ENCODE measurements around the gene MT1E.
"Not testable (repeated sequence)": the region's sequence is repeated elsewhere in the genome, so short reads cannot be mapped to it uniquely, and the experiment has no call there.

MT1E gene

DNA sequence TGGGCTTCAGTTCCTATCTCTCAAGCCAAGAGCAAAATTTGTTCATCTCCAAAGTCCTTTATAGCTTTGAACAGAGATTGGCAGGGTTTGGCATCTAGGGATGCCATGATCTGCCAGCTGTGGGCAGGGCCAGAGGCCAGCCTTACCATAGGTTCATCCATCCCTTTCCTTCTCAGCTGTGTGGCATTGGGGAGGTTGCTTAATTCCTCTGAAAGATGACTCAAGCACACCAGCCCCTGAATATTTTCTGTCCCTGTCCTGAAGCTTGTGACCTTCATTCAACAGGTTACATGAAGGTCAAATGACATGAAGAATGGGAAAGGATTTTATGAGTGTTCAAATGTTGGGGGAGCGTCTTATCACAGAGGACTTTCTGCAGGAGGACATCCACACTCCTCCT lies 38.9 kb downstream of the MT1E start:
- no peaks in the 10 kb centered on the region for H3K36me3 ChIP-seq (replicated peaks; ENCODE audit: low read depth, low read length)
- no peak for TF ChIP-seq EZH2phosphoT487 (IDR thresholded peaks at IDR 0.05; ENCODE audit: low read depth)
- TF ChIP-seq, protein P1, sequence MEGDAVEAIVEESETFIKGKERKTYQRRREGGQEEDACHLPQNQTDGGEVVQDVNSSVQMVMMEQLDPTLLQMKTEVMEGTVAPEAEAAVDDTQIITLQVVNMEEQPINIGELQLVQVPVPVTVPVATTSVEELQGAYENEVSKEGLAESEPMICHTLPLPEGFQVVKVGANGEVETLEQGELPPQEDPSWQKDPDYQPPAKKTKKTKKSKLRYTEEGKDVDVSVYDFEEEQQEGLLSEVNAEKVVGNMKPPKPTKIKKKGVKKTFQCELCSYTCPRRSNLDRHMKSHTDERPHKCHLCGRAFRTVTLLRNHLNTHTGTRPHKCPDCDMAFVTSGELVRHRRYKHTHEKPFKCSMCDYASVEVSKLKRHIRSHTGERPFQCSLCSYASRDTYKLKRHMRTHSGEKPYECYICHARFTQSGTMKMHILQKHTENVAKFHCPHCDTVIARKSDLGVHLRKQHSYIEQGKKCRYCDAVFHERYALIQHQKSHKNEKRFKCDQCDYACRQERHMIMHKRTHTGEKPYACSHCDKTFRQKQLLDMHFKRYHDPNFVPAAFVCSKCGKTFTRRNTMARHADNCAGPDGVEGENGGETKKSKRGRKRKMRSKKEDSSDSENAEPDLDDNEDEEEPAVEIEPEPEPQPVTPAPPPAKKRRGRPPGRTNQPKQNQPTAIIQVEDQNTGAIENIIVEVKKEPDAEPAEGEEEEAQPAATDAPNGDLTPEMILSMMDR (IDR thresholded peaks at IDR 0.05; ENCODE audit: low read depth, low read length) = no peak
- no peaks in the 10 kb centered on the region for H4K20me1 ChIP-seq (ENCODE audit: insufficient read depth, low read length)
- H3K4me1 ChIP-seq (ENCODE audit: low read length) = no peaks in the 10 kb centered on the region
- no peak overlapping the region for H3K4me2 ChIP-seq (ENCODE audit: low read length)
- H3K9me3 ChIP-seq (ENCODE audit: insufficient read depth, low read length) = no peaks in the 10 kb centered on the region
- H3K79me2 ChIP-seq (ENCODE audit: low read length) = no peaks in the 10 kb centered on the region
- no peak overlapping the region for H3K9ac ChIP-seq (ENCODE audit: low read length)
- no peak overlapping the region for H2AFZ ChIP-seq (ENCODE audit: low read depth, low read length)
- peaks cover 31% of the 10 kb centered on the region for H3K27me3 ChIP-seq (ENCODE audit: low read depth, low read length)
- H3K27ac ChIP-seq (ENCODE audit: low read length) = no peak overlapping the region
- H3K4me3 ChIP-seq (ENCODE audit: low read length) = no peak overlapping the region

DNA sequence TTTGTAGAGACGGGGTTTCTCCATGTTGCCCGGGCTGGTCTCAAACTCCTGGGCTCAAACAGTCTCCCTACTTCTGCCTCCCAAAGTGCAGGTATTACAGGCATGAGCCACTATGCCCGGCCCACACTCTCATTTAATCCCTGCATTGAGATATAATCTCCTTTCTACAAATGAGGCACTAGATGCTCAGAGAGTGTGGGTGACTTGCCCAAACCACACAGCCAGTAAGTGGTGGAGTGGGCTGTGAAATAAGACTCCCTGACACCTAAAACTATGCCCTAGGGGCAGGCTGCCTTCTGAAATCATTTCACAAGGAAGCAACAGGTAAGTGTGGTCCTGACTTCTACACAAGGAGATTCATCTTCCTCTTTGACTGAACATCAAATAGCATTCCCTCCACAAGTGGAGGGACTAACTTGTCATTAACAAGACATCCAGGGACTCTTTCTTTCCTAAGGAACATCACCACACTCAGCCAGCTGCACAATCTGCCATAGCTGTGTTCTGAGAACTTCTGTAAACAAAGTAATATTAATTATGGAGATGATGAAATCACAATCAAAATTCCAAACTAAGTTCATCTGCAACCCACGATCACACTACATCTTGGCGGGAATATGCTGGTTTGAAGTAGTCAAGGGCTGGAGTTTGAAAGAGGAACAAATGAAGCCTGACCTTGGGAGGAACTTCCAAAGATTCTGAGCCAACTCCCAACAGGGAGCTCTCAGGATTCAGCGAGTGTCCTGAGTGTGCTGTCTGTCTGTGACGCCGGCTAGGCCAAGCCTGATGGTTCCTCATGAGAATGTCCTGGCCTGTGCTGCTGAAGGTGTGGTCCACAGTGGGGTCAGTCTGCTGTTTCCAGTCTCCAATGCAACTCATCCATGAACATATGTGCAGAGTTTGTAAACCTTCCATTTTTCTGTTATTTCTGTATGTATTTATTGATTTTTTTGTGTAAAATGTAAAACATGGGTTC lies 40.0 kb downstream of the MT1E start:
- not testable (repeated sequence) for H3K79me2 ChIP-seq (ENCODE audit: low read length); H2AFZ ChIP-seq (ENCODE audit: low read depth, low read length); H4K20me1 ChIP-seq (ENCODE audit: insufficient read depth, low read length); H3K9me3 ChIP-seq (ENCODE audit: insufficient read depth, low read length); H3K4me3 ChIP-seq (ENCODE audit: low read length); H3K4me2 ChIP-seq (ENCODE audit: low read length); H3K36me3 ChIP-seq (replicated peaks; ENCODE audit: low read depth, low read length); H3K9ac ChIP-seq (ENCODE audit: low read length); H3K27ac ChIP-seq (ENCODE audit: low read length); H3K4me1 ChIP-seq (ENCODE audit: low read length)
- H3K27me3 ChIP-seq (ENCODE audit: low read depth, low read length) = peaks cover 32% of the 10 kb centered on the region

DNA sequence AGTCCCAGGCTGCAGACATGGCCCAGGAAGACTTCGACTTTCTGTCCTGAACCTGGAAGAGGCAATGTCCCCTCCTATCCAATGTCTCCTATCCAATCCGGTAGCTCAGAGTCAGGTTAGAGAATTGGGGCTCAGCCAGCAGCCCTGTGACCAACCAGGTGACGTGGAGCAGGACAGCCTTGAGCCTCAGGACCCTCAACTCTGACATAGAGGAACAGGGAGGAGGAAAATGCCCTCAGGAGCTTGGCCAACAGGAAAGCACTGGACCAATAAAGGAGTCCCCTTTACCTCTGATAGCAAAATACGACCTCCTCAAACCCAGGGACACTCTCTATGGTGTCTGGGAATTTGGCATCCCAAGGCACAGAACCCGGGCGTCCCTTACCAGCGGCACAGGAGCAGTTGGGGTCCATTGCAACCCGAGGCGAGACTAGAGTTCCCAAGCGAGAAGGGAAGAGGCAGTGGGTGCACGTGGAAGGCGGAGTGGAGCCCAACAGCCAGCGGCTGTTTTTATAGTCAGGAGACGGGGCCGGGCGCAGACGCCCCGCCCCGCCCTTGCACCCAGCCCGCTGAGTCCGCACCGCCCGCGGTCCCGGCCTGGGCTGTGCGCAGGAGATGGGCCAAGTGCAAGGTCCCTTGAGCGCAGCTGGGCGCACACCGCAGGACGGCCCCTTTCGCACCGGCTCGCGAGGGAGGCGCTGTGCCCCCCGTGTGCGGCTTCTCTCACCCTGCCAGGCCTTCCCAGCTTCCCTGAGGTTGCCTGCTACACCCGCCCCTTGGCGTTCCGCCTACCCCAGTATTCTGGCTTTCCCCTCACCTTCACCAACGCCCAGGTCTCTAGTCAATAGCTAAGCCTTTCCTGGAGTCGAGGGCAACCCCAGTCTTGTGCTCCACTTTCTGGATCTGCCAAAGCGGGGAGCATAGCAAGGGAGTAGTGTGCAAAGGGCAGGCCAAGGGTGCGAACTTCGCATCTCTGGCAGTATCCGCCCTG lies 42.3 kb downstream of the MT1E start, which contains the start of gene MT1G:
Gene MT1G (minus strand): TSS at position 485 of the 991 bp plus-strand sequence. CDS start 72 bp downstream, at position 413.
- Histone ChIP-seq H3K4me3 (ENCODE audit: low read length) (no peak within 1 kb of the TSS), H3K36me3 (replicated peaks; ENCODE audit: low read depth, low read length) (no peaks in the 10 kb centered on the region), H3K9me3 (ENCODE audit: insufficient read depth, low read length) (no peaks in the 10 kb centered on the region), H3K27ac (ENCODE audit: low read length) (no peak within 1 kb of the TSS), H4K20me1 (ENCODE audit: insufficient read depth, low read length) (no peaks in the 10 kb centered on the region), H3K4me1 (ENCODE audit: low read length) (no peaks in the 10 kb centered on the region), H3K9ac (ENCODE audit: low read length) (no peak within 1 kb of the TSS), H2AFZ (ENCODE audit: low read depth, low read length) (no peak within 1 kb of the TSS), H3K27me3 (ENCODE audit: low read depth, low read length) (peaks cover 37% of the 10 kb centered on the region), H3K4me2 (ENCODE audit: low read length) (no peak within 1 kb of the TSS), H3K79me2 (ENCODE audit: low read length) (no peaks in the 10 kb centered on the region)
- TF ChIP-seq, protein P1 (IDR thresholded peaks at IDR 0.05; ENCODE audit: low read depth, low read length) = no peak
- no peak for TF ChIP-seq EZH2phosphoT487 (IDR thresholded peaks at IDR 0.05; ENCODE audit: low read depth)

DNA sequence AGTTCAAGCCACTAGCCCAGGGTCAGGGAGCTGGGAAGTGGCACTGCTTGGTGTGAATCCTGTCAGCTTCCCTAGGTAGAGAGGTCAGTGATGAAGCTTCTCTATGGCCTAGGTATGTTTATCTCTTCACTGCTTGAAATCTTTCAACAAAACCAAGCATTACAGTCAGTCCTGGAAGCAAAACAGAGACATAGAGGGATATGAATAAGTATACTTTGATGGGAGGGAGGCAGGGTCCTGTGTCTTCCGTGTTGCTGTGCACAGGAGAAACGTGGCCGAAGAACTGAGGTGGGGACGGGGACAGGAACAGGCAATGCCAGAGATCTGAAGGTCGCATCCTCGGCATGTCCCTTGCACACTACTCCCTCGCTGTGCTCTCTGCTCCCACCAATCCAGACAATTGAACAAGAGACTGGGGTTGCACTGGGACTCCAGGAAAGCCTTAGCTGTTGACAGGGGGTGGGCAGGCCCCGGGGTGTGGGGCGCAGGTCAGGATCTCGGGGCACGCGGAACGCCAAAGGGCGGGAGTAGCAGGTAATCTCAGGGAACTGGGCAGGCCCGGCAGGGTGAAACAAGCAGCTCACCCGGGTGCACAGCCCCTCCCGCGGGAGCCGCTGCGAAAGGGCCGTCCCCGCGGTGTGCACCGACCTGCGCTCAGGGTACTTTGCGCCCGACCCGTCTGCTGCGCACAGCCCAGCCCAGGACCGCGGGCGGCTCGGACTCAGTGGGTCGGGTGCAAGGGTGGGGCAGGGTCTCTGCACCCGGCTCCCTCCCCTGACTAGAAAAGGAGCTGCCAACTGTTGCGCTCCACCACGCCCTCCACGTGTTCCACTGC lies 43.6 kb downstream of the MT1E start, which contains the start of gene MT1H:
Gene MT1H (plus strand): TSS at position 810 of the 835 bp plus-strand sequence. CDS start 71 bp downstream, outside the sequence.
- H3K27ac ChIP-seq (ENCODE audit: low read length) = no peak within 1 kb of the TSS
- no peak within 1 kb of the TSS for H2AFZ ChIP-seq (ENCODE audit: low read depth, low read length)
- peaks cover 35% of the 10 kb centered on the region for H3K27me3 ChIP-seq (ENCODE audit: low read depth, low read length)
- no peak within 1 kb of the TSS for H3K9ac ChIP-seq (ENCODE audit: low read length)
- H3K4me3 ChIP-seq (ENCODE audit: low read length) = no peak within 1 kb of the TSS
- H3K9me3 ChIP-seq (ENCODE audit: insufficient read depth, low read length) = no peaks in the 10 kb centered on the region
- no peaks in the 10 kb centered on the region for H4K20me1 ChIP-seq (ENCODE audit: insufficient read depth, low read length)
- TF ChIP-seq EZH2phosphoT487 (IDR thresholded peaks at IDR 0.05; ENCODE audit: low read depth) = no peak
- TF ChIP-seq, protein P1 (IDR thresholded peaks at IDR 0.05; ENCODE audit: low read depth, low read length) = no peak
- no peaks in the 10 kb centered on the region for H3K4me1 ChIP-seq (ENCODE audit: low read length)
- no peak within 1 kb of the TSS for H3K4me2 ChIP-seq (ENCODE audit: low read length)
- H3K79me2 ChIP-seq (ENCODE audit: low read length) = no peaks in the 10 kb centered on the region
- no peaks in the 10 kb centered on the region for H3K36me3 ChIP-seq (replicated peaks; ENCODE audit: low read depth, low read length)
